SJSA1 (cell line): ENCODE measurements around the gene CPXM2. TPM values are rescaled to one million over a fixed set of nuclear protein-coding genes. Genes with fewer than 3 reads are reported as not detected.
"Not testable (repeated sequence)": the region's sequence is repeated elsewhere in the genome, so short reads cannot be mapped to it uniquely, and the experiment has no call there.

ENCODE experiments used
- DNase-seq, 2 experiments: peaks; one replicate each; pipeline ENCODE4 v3.0.0-alpha.2; 2015 to 2020; ENCODE audit warnings: low spot score in 2 of 2, low read depth in 1 of 2
- H3K27ac ChIP-seq: fragments of 250-450 bp; sonication (Bioruptor Pico); 2 replicates; pipeline ENCODE4 v1.5.1; 2020; ENCODE audit warnings: mild to moderate bottlenecking, moderate library complexity
- H3K27me3 ChIP-seq: fragments of 250-450 bp; sonication (Bioruptor Pico); replicated peaks from 2 replicates; pipeline ENCODE4 v1.5.1; 2020; ENCODE audit warnings: mild to moderate bottlenecking, moderate library complexity
- H3K36me3 ChIP-seq: fragments of 250-450 bp; sonication (Bioruptor Pico); 2 replicates; pipeline ENCODE4 v1.5.1; 2020; ENCODE audit warnings: mild to moderate bottlenecking
- H3K4me1 ChIP-seq: fragments of 250-450 bp; sonication (Bioruptor Pico); replicated peaks from 2 replicates; pipeline ENCODE4 v1.6.1; 2021; ENCODE audit warnings: mild to moderate bottlenecking
- H3K4me3 ChIP-seq: fragments of 250-450 bp; sonication (Bioruptor Pico); 2 replicates; pipeline ENCODE4 v1.5.1; 2020; ENCODE audit warnings: mild to moderate bottlenecking
- H3K9me3 ChIP-seq: fragments of 250-450 bp; sonication (Bioruptor Pico); replicated peaks from 2 replicates; pipeline ENCODE4 v1.5.1; 2020; ENCODE audit warnings: mild to moderate bottlenecking
- total RNA-seq: library from RNA; depleted of rRNA; stranded (reverse); fragments of >200 nt; shearing (Covaris generic); gene quantifications from 2 replicates; pipeline ENCODE4 v1.2.3, GENCODE V29; 2014

The CPXM2 gene
- total RNA-seq, 1 experiment from 2014 or later: not detected

DNA sequence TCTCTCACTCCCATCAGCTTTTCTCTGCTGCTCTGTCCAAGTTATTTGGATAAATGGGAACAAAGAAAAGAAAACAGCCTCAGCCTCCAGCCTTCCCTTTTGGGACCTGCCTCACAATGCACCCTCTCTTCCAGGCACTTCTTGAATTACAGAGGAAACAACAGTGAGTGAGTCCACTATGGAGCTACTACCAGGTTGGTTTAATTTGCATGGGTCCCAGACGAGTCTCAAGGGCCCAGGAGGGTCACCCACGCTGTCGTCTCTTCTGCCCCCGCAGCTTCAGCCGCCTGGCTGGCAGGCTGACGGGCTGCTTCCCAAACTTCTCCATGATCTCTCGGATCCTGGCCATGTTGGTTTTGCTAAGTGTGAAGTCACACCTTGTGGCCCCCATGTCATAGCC, 145.1 kb downstream of the CPXM2 start:
- Histone ChIP-seq H3K9me3 (no peaks in the 10 kb centered on the region), H3K27me3 (no peaks in the 10 kb centered on the region), H3K27ac (no peak overlapping the region), H3K4me3 (no peak overlapping the region), H3K36me3 (no peaks in the 10 kb centered on the region), H3K4me1 (no peaks in the 10 kb centered on the region)
- DNase-seq: no peak

DNA sequence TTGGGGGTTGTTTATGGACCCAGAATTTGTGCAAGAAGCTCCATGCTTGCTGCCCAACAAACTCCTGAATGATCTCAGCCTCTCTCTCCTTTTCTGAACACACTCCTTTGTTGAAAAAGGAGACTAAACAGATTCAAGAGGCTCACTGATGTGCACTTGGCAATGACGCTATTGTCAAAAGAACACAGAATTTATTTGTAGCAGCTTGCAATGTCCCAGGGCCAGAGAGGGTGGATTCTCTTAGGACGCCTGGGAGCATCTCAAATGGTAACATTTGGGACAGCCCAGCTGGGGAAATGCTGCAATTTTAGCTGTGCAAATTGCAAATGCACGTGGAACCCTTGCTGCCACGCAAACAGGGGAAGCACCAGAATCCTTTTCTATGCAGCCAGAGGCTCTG, 145.5 kb downstream of the CPXM2 start:
- Histone ChIP-seq H3K4me1 (no peaks in the 10 kb centered on the region), H3K27me3 (no peaks in the 10 kb centered on the region), H3K36me3 (no peaks in the 10 kb centered on the region), H3K27ac (no peak overlapping the region), H3K4me3 (no peak overlapping the region), H3K9me3 (no peaks in the 10 kb centered on the region)
- DNase-seq: no peak

GRCh38 chr10:123744224-123744536, 147.4 kb downstream of the CPXM2 start:
- Histone ChIP-seq H3K4me1 (no peaks in the 10 kb centered on the region), H3K27me3 (no peaks in the 10 kb centered on the region), H3K27ac (no peak overlapping the region), H3K4me3 (no peak overlapping the region), H3K36me3 (no peaks in the 10 kb centered on the region), H3K9me3 (no peaks in the 10 kb centered on the region)
- peak in 1 of 2 experiments; percentile 16 for DNase-seq

DNA sequence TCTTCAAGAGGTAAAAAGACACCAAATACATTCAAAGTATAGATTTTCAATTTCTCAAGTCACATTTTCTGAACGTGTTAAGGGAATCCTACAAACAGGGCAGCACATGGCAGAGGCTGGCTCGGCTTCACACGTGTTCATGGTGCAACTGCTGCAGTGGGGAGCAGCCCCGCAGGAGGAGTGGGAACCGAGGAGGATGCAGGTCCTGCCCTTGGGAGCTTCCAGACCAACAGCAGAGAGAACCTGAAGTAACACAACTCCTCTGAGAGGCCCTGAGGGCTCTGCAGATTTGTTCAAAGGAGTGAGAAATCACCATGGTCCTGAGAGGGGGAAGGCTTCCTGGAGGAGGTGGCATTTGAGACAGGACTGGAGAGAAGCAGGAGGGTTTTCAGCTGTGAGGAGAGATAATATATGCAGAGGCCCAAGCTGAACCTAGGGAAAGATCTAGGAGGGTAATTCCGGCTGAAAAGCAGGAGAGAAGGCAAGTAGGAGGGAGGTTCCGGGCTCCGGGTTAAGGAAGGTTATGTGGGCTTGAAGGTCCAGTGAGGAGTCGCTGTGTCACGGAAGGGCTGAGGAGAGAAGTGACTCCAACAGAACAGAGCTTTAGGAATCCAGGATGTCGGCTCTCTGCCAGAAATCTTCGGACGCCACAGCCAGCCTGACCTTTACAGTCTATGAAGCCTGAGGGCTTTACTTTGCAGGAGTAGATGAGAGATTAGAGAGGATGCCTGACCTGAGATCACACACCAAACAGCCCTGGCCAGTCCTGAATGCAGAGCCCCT, 148.0 kb downstream of the CPXM2 start:
- Histone ChIP-seq H3K4me3 (no peak overlapping the region), H3K27me3 (no peaks in the 10 kb centered on the region), H3K4me1 (no peaks in the 10 kb centered on the region), H3K36me3 (no peaks in the 10 kb centered on the region), H3K27ac (no peak overlapping the region), H3K9me3 (no peaks in the 10 kb centered on the region)
- DNase-seq: peak in 1 of 2 experiments; percentile 22

- H3K9me3 ChIP-seq: no peaks in the 10 kb centered on the region
- no peak overlapping the region for H3K4me3 ChIP-seq
- H3K4me1 ChIP-seq: no peaks in the 10 kb centered on the region
These were observed 148.7 kb downstream of the CPXM2 start for GRCh38 chr10:123742751-123743440.

DNA sequence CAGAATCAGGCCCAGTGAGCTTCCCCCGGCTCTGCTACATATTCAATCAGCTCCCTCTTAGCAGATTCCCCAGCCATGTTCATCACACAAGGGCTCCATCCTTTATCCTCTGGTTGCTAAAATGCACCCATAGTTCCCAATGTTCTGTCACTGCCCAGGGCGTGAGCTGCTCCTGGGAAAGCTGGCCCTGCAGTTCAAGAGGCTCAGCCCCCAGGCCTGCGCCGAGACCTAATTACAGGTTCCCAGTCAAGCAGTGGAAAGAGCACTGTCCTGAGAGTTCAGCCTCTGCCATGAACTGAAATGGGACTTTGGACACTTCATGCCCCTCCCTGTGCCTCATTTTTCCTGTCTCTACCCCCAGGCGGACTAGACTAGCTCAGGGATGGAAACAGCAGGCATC, 149.9 kb downstream of the CPXM2 start:
- H3K4me3 ChIP-seq: no peak overlapping the region
- no peaks in the 10 kb centered on the region for H3K9me3 ChIP-seq
- DNase-seq: no peak
- no peak overlapping the region for H3K27ac ChIP-seq
- H3K36me3 ChIP-seq: no peaks in the 10 kb centered on the region
- H3K4me1 ChIP-seq: no peaks in the 10 kb centered on the region
- H3K27me3 ChIP-seq: no peaks in the 10 kb centered on the region

More at GRCh38 chr10:123742751-123743440, 148.7 kb downstream of the CPXM2 start:
- Histone ChIP-seq H3K27me3 (no peaks in the 10 kb centered on the region), H3K27ac (no peak overlapping the region), H3K36me3 (no peaks in the 10 kb centered on the region)
- DNase-seq: no peak

DNA sequence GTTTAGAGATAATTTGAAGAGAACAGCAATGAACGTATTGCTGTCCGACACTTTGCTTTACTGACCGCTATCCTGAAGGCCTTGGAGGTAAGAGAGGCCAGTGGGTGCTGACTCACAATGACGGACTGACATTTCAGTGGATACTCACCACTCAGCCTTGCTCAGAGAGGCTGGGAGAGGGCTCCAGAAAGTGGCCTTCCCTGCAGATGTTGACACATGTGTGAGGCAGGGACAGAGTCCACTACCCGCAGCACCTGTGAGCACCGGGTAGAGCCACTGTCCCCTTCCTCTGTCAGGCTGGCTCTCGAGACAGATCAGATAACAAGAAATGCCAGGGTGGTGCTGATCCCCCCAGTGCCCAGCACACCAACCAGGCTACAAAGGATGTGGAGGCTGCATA, 150.5 kb downstream of the CPXM2 start:
- Histone ChIP-seq H3K4me1 (no peaks in the 10 kb centered on the region), H3K27ac (no peak overlapping the region), H3K9me3 (no peaks in the 10 kb centered on the region), H3K4me3 (no peak overlapping the region), H3K36me3 (no peaks in the 10 kb centered on the region), H3K27me3 (no peaks in the 10 kb centered on the region)
- no peak for DNase-seq

- H3K27me3 ChIP-seq, H3K36me3 ChIP-seq, H3K4me1 ChIP-seq, H3K9me3 ChIP-seq, H3K4me3 ChIP-seq, DNase-seq, H3K27ac ChIP-seq: not testable (repeated sequence)
These were observed 154.7 kb downstream of the CPXM2 start for GRCh38 chr10:123736917-123737316.

GRCh38 chr10:123729523-123729922, 162.1 kb downstream of the CPXM2 start:
- peak in 1 of 2 experiments; percentile 21 for DNase-seq
- Histone ChIP-seq H3K27ac (no peak overlapping the region), H3K36me3 (no peaks in the 10 kb centered on the region), H3K4me3 (no peak overlapping the region), H3K27me3 (no peaks in the 10 kb centered on the region), H3K4me1 (no peaks in the 10 kb centered on the region), H3K9me3 (no peaks in the 10 kb centered on the region)

DNA sequence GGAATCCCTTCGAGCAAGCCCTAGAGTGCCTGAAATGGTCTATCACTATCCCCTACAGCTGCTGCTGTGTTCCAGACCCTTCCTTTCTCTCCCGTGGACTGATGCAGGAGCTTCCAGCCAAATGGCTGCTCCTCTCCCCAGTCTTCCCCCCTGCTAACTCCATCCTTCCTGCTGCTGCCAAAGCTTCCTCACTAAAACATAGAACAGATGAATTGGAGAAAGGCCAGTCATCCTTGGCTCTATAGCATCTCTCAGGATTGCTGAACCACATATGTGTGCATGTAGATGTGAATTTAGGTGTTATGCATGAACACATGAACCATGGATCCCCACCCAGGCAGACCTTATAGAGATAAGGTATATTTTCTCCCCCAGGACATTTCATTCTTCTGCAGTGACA, 164.8 kb downstream of the CPXM2 start:
- DNase-seq: no peak
- H3K27me3 ChIP-seq: no peaks in the 10 kb centered on the region
- no peaks in the 10 kb centered on the region for H3K9me3 ChIP-seq
- no peaks in the 10 kb centered on the region for H3K36me3 ChIP-seq
- H3K27ac ChIP-seq: no peak overlapping the region
- H3K4me3 ChIP-seq: no peak overlapping the region
- H3K4me1 ChIP-seq: no peaks in the 10 kb centered on the region

GRCh38 chr10:123726381-123726780, 165.2 kb downstream of the CPXM2 start:
- Histone ChIP-seq H3K9me3 (no peaks in the 10 kb centered on the region), H3K27ac (no peak overlapping the region), H3K36me3 (no peaks in the 10 kb centered on the region), H3K27me3 (no peaks in the 10 kb centered on the region), H3K4me1 (no peaks in the 10 kb centered on the region), H3K4me3 (no peak overlapping the region)
- no peak for DNase-seq

- no peak for DNase-seq
- no peaks in the 10 kb centered on the region for H3K4me1 ChIP-seq
- no peaks in the 10 kb centered on the region for H3K9me3 ChIP-seq
- H3K27me3 ChIP-seq: no peaks in the 10 kb centered on the region
- H3K27ac ChIP-seq: no peak overlapping the region
- H3K36me3 ChIP-seq: no peaks in the 10 kb centered on the region
- no peak overlapping the region for H3K4me3 ChIP-seq
These were observed 166.9 kb downstream of the CPXM2 start for GRCh38 chr10:123724747-123725146.

GRCh38 chr10:123722351-123722750, 169.3 kb downstream of the CPXM2 start:
- Histone ChIP-seq H3K4me3 (no peak overlapping the region), H3K27ac (no peak overlapping the region), H3K36me3 (no peaks in the 10 kb centered on the region), H3K9me3 (no peaks in the 10 kb centered on the region), H3K4me1 (no peaks in the 10 kb centered on the region), H3K27me3 (no peaks in the 10 kb centered on the region)
- no peak for DNase-seq

DNA sequence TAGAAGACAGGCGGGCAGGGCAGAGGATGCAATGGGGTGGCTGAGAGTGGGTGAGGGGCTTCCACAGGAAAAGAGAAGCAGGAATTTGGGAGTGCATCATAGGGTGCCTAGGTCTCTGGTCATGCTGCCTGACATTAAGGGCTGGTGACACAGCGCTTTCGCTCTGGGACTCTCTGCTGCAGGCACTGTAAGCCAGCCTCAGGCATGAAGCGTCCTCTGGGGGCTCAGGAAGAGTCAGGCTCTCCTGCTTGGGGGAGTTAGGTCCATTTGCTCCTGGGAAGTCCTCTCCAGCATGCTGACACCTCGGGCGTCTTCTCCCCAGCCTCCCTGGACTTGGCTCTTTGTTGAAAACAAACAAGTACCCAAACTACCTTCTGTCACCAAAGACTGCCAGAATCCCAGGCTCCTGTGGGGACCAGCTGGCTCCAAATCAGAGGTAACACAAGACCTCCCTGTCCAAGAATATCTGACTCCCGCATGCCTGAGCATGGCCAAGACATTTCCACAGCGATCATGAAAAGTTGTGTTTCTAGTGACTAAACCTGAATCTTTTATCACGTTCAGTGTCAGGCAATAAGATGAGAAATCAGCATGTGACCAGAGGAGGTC, 170.1 kb downstream of the CPXM2 start:
- Histone ChIP-seq H3K27ac (no peak overlapping the region), H3K36me3 (no peaks in the 10 kb centered on the region), H3K4me3 (no peak overlapping the region), H3K9me3 (no peaks in the 10 kb centered on the region), H3K27me3 (no peaks in the 10 kb centered on the region), H3K4me1 (no peaks in the 10 kb centered on the region)
- no peak for DNase-seq
